Astrocyte (in vitro differentiated cells and primary cell): ENCODE data around the gene FAM107B. TPM values are rescaled to one million over a fixed set of nuclear protein-coding genes. Genes with fewer than 3 reads are reported as not detected.

ENCODE experiments used
- DNase-seq: peaks from one replicate; pipeline ENCODE4 v3.0.0-alpha.2; 2010; ENCODE audit warnings: low read depth
- FAIRE-seq: peaks from 2 replicates; lab custom pipeline; 2011; peaks lifted over from hg19 to GRCh38; lab: Jason Lieb, UNC
- H2AFZ ChIP-seq: 2 replicates; pipeline ENCODE4 v1.6.0; 2012; ENCODE audit warnings: low read depth, low read length, inconsistent platforms
- H3K27ac ChIP-seq: 2 replicates; pipeline ENCODE4 v1.5.1; 2011; ENCODE audit warnings: low read depth, low read length, inconsistent platforms
- H3K27me3 ChIP-seq: 2 replicates; pipeline ENCODE4 v1.6.0; 2011; ENCODE audit warnings: low read length, inconsistent platforms; ENCODE audit not compliant: insufficient read depth
- H3K36me3 ChIP-seq: 2 replicates; pipeline ENCODE4 v1.5.1; 2011; ENCODE audit warnings: low read length, inconsistent platforms; ENCODE audit not compliant: insufficient read depth
- H3K4me1 ChIP-seq: 2 replicates; pipeline ENCODE4 v1.5.1; 2011; ENCODE audit warnings: low read length, inconsistent platforms; ENCODE audit not compliant: insufficient read depth
- H3K4me2 ChIP-seq: 2 replicates; pipeline ENCODE4 v1.6.0; 2012; ENCODE audit warnings: low read length, inconsistent platforms
- H3K4me3 ChIP-seq: 2 replicates; pipeline ENCODE4 v1.5.1; 2011; ENCODE audit warnings: low read depth, mild to moderate bottlenecking, low read length, inconsistent platforms; ENCODE audit not compliant: insufficient read depth
- H3K79me2 ChIP-seq: 2 replicates; pipeline ENCODE4 v1.6.0; 2012; ENCODE audit warnings: mild to moderate bottlenecking, low read length, inconsistent platforms; ENCODE audit not compliant: insufficient read depth
- H3K9ac ChIP-seq: 2 replicates; pipeline ENCODE4 v1.6.0; 2012; ENCODE audit warnings: mild to moderate bottlenecking, low read length, inconsistent platforms
- H3K9me3 ChIP-seq: 2 replicates; pipeline ENCODE4 v1.5.1; 2012; ENCODE audit warnings: low read depth, mild to moderate bottlenecking, low read length, inconsistent platforms; ENCODE audit not compliant: insufficient read depth
- H4K20me1 ChIP-seq: 2 replicates; pipeline ENCODE4 v1.6.0; 2012; ENCODE audit warnings: low read length, inconsistent platforms; ENCODE audit not compliant: insufficient read depth
- H3K27ac Mint-ChIP-seq: one replicate; pipeline ENCODE4 v1.8.0; 2021; ENCODE audit warnings: mild to moderate bottlenecking, mixed read lengths; ENCODE audit not compliant: unreplicated experiment
- H3K27me3 Mint-ChIP-seq: one replicate; pipeline ENCODE4 v1.8.0; 2021; ENCODE audit warnings: low read depth, mixed read lengths; ENCODE audit not compliant: unreplicated experiment
- H3K36me3 Mint-ChIP-seq: one replicate; pipeline ENCODE4 v1.8.0; 2021; ENCODE audit warnings: low read depth, mixed read lengths; ENCODE audit not compliant: unreplicated experiment
- H3K4me1 Mint-ChIP-seq: one replicate; pipeline ENCODE4 v1.8.0; 2021; ENCODE audit warnings: low read depth, mixed read lengths; ENCODE audit not compliant: unreplicated experiment
- H3K4me3 Mint-ChIP-seq: one replicate; pipeline ENCODE4 v1.8.0; 2021; ENCODE audit warnings: mild to moderate bottlenecking, moderate library complexity, mixed read lengths; ENCODE audit not compliant: unreplicated experiment
- H3K9me3 Mint-ChIP-seq: one replicate; pipeline ENCODE4 v1.8.0; 2021; ENCODE audit warnings: mild to moderate bottlenecking, mixed read lengths; ENCODE audit not compliant: unreplicated experiment
- CTCF ChIP-seq: IDR thresholded peaks from 2 replicates; pipeline ENCODE4 v1.5.1; 2011; ENCODE audit warnings: low read depth, mild to moderate bottlenecking, inconsistent platforms, low read length, moderate library complexity; ENCODE audit not compliant: insufficient read depth
- EZH2 ChIP-seq: IDR thresholded peaks from 2 replicates; pipeline ENCODE4 v1.6.1; 2012; ENCODE audit warnings: mild to moderate bottlenecking, low read length, inconsistent platforms; ENCODE audit not compliant: insufficient read depth
- total RNA-seq: library from RNA; stranded (reverse); gene quantifications from 2 replicates; pipeline ENCODE4 v1.2.1, GENCODE V29; 2021

FAM107B gene
- total RNA-seq, 1 donor from 2014 or later = 36.0 TPM

- DNase-seq = no peak
- no peaks in the 10 kb centered on the region for H3K27me3 Mint-ChIP-seq
- Histone ChIP-seq H3K36me3 (no peaks in the 10 kb centered on the region), H3K9ac (no peak overlapping the region), H3K9me3 (no peaks in the 10 kb centered on the region), H3K4me1 (peaks cover 15% of the 10 kb centered on the region), H3K27ac (no peak overlapping the region), H2AFZ (no peak overlapping the region), H3K27me3 (no peaks in the 10 kb centered on the region), H3K4me2 (no peak overlapping the region), H3K4me3 (no peak overlapping the region), H4K20me1 (peaks cover 29% of the 10 kb centered on the region), H3K79me2 (peaks cover 51% of the 10 kb centered on the region)
- H3K4me3 Mint-ChIP-seq = no peak overlapping the region
- peak overlapping the region; percentile 41 for H3K27ac Mint-ChIP-seq
- TF ChIP-seq CTCF (no peak), EZH2 (no peak)
- FAIRE-seq = no peak
- no peaks in the 10 kb centered on the region for H3K36me3 Mint-ChIP-seq
- H3K4me1 Mint-ChIP-seq = peaks cover 39% of the 10 kb centered on the region
- H3K9me3 Mint-ChIP-seq = no peaks in the 10 kb centered on the region
Observed at GRCh38 chr10:14556285-14556956, 218.3 kb downstream of the FAM107B start.

GRCh38 chr10:14555807-14556206 is 218.9 kb downstream of the FAM107B start:
- H3K9ac ChIP-seq = no peak overlapping the region
- H4K20me1 ChIP-seq = peaks cover 24% of the 10 kb centered on the region
- H3K27me3 ChIP-seq = no peaks in the 10 kb centered on the region
- Mint-ChIP-seq H3K9me3 (no peaks in the 10 kb centered on the region), H3K4me3 (no peak overlapping the region), H3K4me1 (peaks cover 34% of the 10 kb centered on the region), H3K36me3 (no peaks in the 10 kb centered on the region), H3K27ac (peak overlapping the region; percentile 41), H3K27me3 (no peaks in the 10 kb centered on the region)
- H3K27ac ChIP-seq = no peak overlapping the region
- no peak overlapping the region for H2AFZ ChIP-seq
- DNase-seq (no peak), FAIRE-seq (no peak)
- H3K4me3 ChIP-seq = no peak overlapping the region
- TF ChIP-seq CTCF (no peak), EZH2 (no peak)
- H3K36me3 ChIP-seq = no peaks in the 10 kb centered on the region
- no peak overlapping the region for H3K4me2 ChIP-seq
- no peaks in the 10 kb centered on the region for H3K9me3 ChIP-seq
- H3K4me1 ChIP-seq = peaks cover 15% of the 10 kb centered on the region
- peaks cover 46% of the 10 kb centered on the region for H3K79me2 ChIP-seq
